Ishikawa (cell line): ENCODE data around the gene EEPD1.

Experiments used
- CEBPB ChIP-seq: IDR thresholded peaks from 2 replicates; pipeline ENCODE4 v1.6.1; 2012
- CREB1 ChIP-seq: IDR thresholded peaks from 2 replicates; pipeline ENCODE4 v1.6.1; 2012; ENCODE audit warnings: low read depth
- EGR1 ChIP-seq: IDR thresholded peaks from 2 replicates; pipeline ENCODE4 v1.6.1; 2012
- EP300 ChIP-seq: IDR thresholded peaks from 2 replicates; pipeline ENCODE4 v1.6.1; 2012; ENCODE audit warnings: borderline replicate concordance
- FOXM1 ChIP-seq: IDR thresholded peaks from 2 replicates; pipeline ENCODE4 v1.6.1; 2012; ENCODE audit warnings: low read depth, borderline replicate concordance
- MAX ChIP-seq: IDR thresholded peaks from 2 replicates; pipeline ENCODE4 v1.6.1; 2012
- NFIC ChIP-seq: IDR thresholded peaks from 2 replicates; pipeline ENCODE4 v1.6.1; 2012
- RAD21 ChIP-seq: IDR thresholded peaks from 2 replicates; pipeline ENCODE4 v1.6.1; 2012; ENCODE audit warnings: low read depth
- REST ChIP-seq: IDR thresholded peaks from 2 replicates; pipeline ENCODE4 v1.6.1; 2012; ENCODE audit warnings: low read depth, mild to moderate bottlenecking
- TAF1 ChIP-seq: IDR thresholded peaks from 2 replicates; pipeline ENCODE4 v1.6.1; 2012; ENCODE audit warnings: low read depth, mild to moderate bottlenecking
- TCF12 ChIP-seq: IDR thresholded peaks from 2 replicates; pipeline ENCODE4 v1.6.1; 2012; ENCODE audit warnings: low read depth
- TEAD4 ChIP-seq: IDR thresholded peaks from 2 replicates; pipeline ENCODE4 v1.6.1; 2012
- USF1 ChIP-seq: IDR thresholded peaks from 2 replicates; pipeline ENCODE4 v1.6.1; 2012
- YY1 ChIP-seq: IDR thresholded peaks from 2 replicates; pipeline ENCODE4 v1.6.1; 2012; ENCODE audit warnings: low read depth
- ZBTB7A ChIP-seq: IDR thresholded peaks from 2 replicates; pipeline ENCODE4 v1.6.1; 2012; ENCODE audit warnings: low read depth

The EEPD1 gene

GRCh38 chr7:36272567-36273269 lies 119.7 kb downstream of the EEPD1 start:
- TF ChIP-seq CEBPB = no peak

GRCh38 chr7:36273836-36274235 lies 120.8 kb downstream of the EEPD1 start:
- no peak for TF ChIP-seq TCF12
- no peak for TF ChIP-seq RAD21
- TF ChIP-seq CREB1 = no peak
- no peak for TF ChIP-seq YY1
- no peak for TF ChIP-seq TEAD4
- TF ChIP-seq ZBTB7A = no peak

- TF ChIP-seq CEBPB (no peak), NFIC (no peak), RAD21 (no peak), TAF1 (no peak), FOXM1 (no peak), REST (no peak), USF1 (no peak), EGR1 (no peak), TEAD4 (no peak), YY1 (no peak), ZBTB7A (no peak), TCF12 (no peak), EP300 (no peak), CREB1 (no peak), MAX (no peak)
Observed at GRCh38 chr7:36275735-36276284, 122.8 kb downstream of the EEPD1 start.

GRCh38 chr7:36276428-36277248 lies 123.6 kb downstream of the EEPD1 start:
- TF ChIP-seq TEAD4 = no peak
- TF ChIP-seq YY1 = no peak
- TF ChIP-seq REST = no peak
- no peak for TF ChIP-seq ZBTB7A
- TF ChIP-seq TCF12 = no peak
- no peak for TF ChIP-seq CEBPB
- TF ChIP-seq CREB1 = no peak
- no peak for TF ChIP-seq RAD21

GRCh38 chr7:36277249-36277542 lies 124.1 kb downstream of the EEPD1 start:
- TF ChIP-seq CEBPB (no peak), TEAD4 (no peak), YY1 (no peak), MAX (no peak), ZBTB7A (no peak), TAF1 (no peak), CREB1 (no peak), TCF12 (no peak), EP300 (no peak), FOXM1 (no peak), USF1 (no peak), RAD21 (no peak), NFIC (no peak), EGR1 (no peak)

GRCh38 chr7:36278069-36278619 lies 125.1 kb downstream of the EEPD1 start:
- no peak for TF ChIP-seq EP300
- TF ChIP-seq TEAD4 = no peak
- no peak for TF ChIP-seq EGR1
- no peak for TF ChIP-seq RAD21
- TF ChIP-seq YY1 = no peak
- TF ChIP-seq MAX = no peak
- TF ChIP-seq ZBTB7A = no peak
- TF ChIP-seq NFIC = no peak
- TF ChIP-seq TCF12 = no peak
- no peak for TF ChIP-seq REST
- TF ChIP-seq FOXM1 = no peak
